SK-N-SH (cell line): ENCODE measurements around the gene UBA3. TPM values are rescaled to one million over a fixed set of nuclear protein-coding genes. Genes with fewer than 3 reads are reported as not detected.

Source experiments
- CTCF ChIA-PET: fragments of 300-600, 350-600 bp; formaldehyde crosslinking; extraction: SDS; loops from one replicate; lab custom pipeline; 2021; lab: Yijun Ruan, JAX
- POLR2A ChIA-PET: fragments of 350-600 bp; sonication (Branson Sonifier 250); formaldehyde crosslinking; extraction: SDS; loops from one replicate; lab custom pipeline; 2020; ENCODE audit warnings: antibody characterized with exemption, inconsistent platforms; lab: Yijun Ruan, JAX
- DNase-seq: peaks from one replicate; pipeline ENCODE4 v3.0.0; 2012
- H2AFZ ChIP-seq: fragments of 200-600 bp; sonication (generic); 2 replicates; pipeline ENCODE4 v1.8.1; 2016; ENCODE audit warnings: antibody characterized with exemption, mild to moderate bottlenecking, low read depth
- H3F3A ChIP-seq: fragments of 200-600 bp; sonication (generic); replicated peaks from 2 replicates; pipeline ENCODE3; 2016; ENCODE audit warnings: antibody characterized with exemption, mild to moderate bottlenecking; ENCODE audit not compliant: insufficient read depth
- H3K27ac ChIP-seq, 2 experiments: fragments of 200-500 bp in 1 of 2; fragments of 200-600 bp in 1 of 2; sonication (Bioruptor generic) in 1 of 2; sonication (generic), shearing (Covaris generic) in 1 of 2; 2 replicates each; pipeline versions ENCODE4 v1.5.1 to v1.6.1; 2014 to 2016; ENCODE audit warnings: low read depth in 2 of 2, inconsistent platforms in 1 of 2, low read length in 1 of 2, mild to moderate bottlenecking in 1 of 2, mixed read lengths in 1 of 2
- H3K27me3 ChIP-seq: fragments of 200-600 bp; sonication (generic), shearing (Covaris generic); 2 replicates; pipeline ENCODE4 v1.6.1; 2016; ENCODE audit warnings: mixed run types; ENCODE audit not compliant: insufficient read depth
- H3K36me3 ChIP-seq, 2 experiments: fragments of 200-500 bp in 1 of 2; fragments of 200-600 bp in 1 of 2; sonication (Bioruptor generic) in 1 of 2; sonication (generic) in 1 of 2; replicated peaks in 1 of 2; 2 replicates each; pipeline versions ENCODE3 to v1.5.1; 2014 to 2016; ENCODE audit warnings: low read length in 1 of 2, mild to moderate bottlenecking in 1 of 2; ENCODE audit not compliant: insufficient read depth in 2 of 2, control insufficient read depth in 1 of 2
- H3K4me1 ChIP-seq, 2 experiments: fragments of 200-500 bp in 1 of 2; fragments of 200-600 bp in 1 of 2; sonication (Bioruptor generic) in 1 of 2; sonication (generic), shearing (Covaris generic) in 1 of 2; 2 replicates each; pipeline versions ENCODE4 v1.5.1 to v1.6.1; 2014 to 2016; ENCODE audit warnings: low read depth in 1 of 2, low read length in 1 of 2, mixed run types in 1 of 2; ENCODE audit not compliant: insufficient read depth in 2 of 2, control insufficient read depth in 1 of 2
- H3K4me2 ChIP-seq: fragments of 200-600 bp; sonication (generic), shearing (Covaris generic); 2 replicates; pipeline ENCODE4 v1.6.1; 2017; ENCODE audit warnings: mixed run types
- H3K4me3 ChIP-seq, 2 experiments: fragments of 200-500 bp in 1 of 2; fragments of 200-600 bp in 1 of 2; sonication (Bioruptor generic) in 1 of 2; sonication (generic), shearing (Covaris generic) in 1 of 2; 2 replicates each; pipeline versions ENCODE4 v1.5.1 to v1.8.1; 2014 to 2016; ENCODE audit warnings: low read depth in 2 of 2, inconsistent platforms in 1 of 2, low read length in 1 of 2, mild to moderate bottlenecking in 1 of 2, mixed read lengths in 1 of 2, moderate library complexity in 1 of 2
- H3K79me2 ChIP-seq: fragments of 200-600 bp; sonication (generic); 2 replicates; pipeline ENCODE4 v1.8.1; 2017; ENCODE audit warnings: mild to moderate bottlenecking; ENCODE audit not compliant: insufficient read depth
- H3K9ac ChIP-seq: fragments of 200-600 bp; sonication (generic); 2 replicates; pipeline ENCODE4 v1.6.1; 2017; ENCODE audit warnings: mixed run types
- H3K9me2 ChIP-seq: fragments of 200-600 bp; sonication (generic); 2 replicates; pipeline ENCODE4 v1.6.1; 2017; ENCODE audit warnings: mixed run types
- H3K9me3 ChIP-seq: fragments of 200-600 bp; sonication (generic); 2 replicates; pipeline ENCODE4 v1.6.1; 2017; ENCODE audit warnings: mixed run types, mild to moderate bottlenecking, moderate library complexity
- H4K20me1 ChIP-seq: fragments of 200-600 bp; sonication (generic); 2 replicates; pipeline ENCODE4 v1.6.1; 2017; ENCODE audit warnings: mild to moderate bottlenecking, mixed run types; ENCODE audit not compliant: insufficient read depth
- CHD2 ChIP-seq: fragments of 150-350 bp; IDR thresholded peaks from 2 replicates; pipeline ENCODE4 v1.6.1; 2018; ENCODE audit warnings: low read length; ENCODE audit not compliant: partially characterized antibody
- EP300 ChIP-seq, 2 experiments: IDR thresholded peaks; 2 replicates each; pipeline versions ENCODE4 v1.4.0 to v1.6.1; 2012; ENCODE audit warnings: borderline replicate concordance in 1 of 2, low read depth in 1 of 2, low read length in 1 of 2
- EZH2phosphoT487 ChIP-seq: fragments of 200-600 bp; sonication (generic); IDR thresholded peaks from 2 replicates; pipeline ENCODE4 v1.6.1; 2017; ENCODE audit warnings: low read depth, mixed run types, mild to moderate bottlenecking, antibody characterized with exemption, moderate library complexity, borderline replicate concordance
- FOXM1 ChIP-seq: IDR thresholded peaks from 2 replicates; pipeline ENCODE4 v1.4.0; 2012; ENCODE audit warnings: low read depth, mild to moderate bottlenecking
- GABPA ChIP-seq: IDR thresholded peaks from 2 replicates; pipeline ENCODE4 v1.4.0; 2012; ENCODE audit warnings: low read depth, mild to moderate bottlenecking
- IRF3 ChIP-seq: fragments of 150-350 bp; IDR thresholded peaks from 2 replicates; pipeline ENCODE4 v1.6.1; 2016; ENCODE audit warnings: mild to moderate bottlenecking, low read depth, low read length
- NRF1 ChIP-seq: IDR thresholded peaks from 2 replicates; pipeline ENCODE4 v1.6.1; 2012; ENCODE audit warnings: low read depth, mild to moderate bottlenecking, low read length
- POLR2AphosphoS5 ChIP-seq: IDR thresholded peaks from 2 replicates; pipeline ENCODE4 v1.6.1; 2012; ENCODE audit warnings: low read depth, low read length
- RAD21 ChIP-seq: IDR thresholded peaks from 2 replicates; pipeline ENCODE4 v1.6.1; 2012; ENCODE audit warnings: mild to moderate bottlenecking, low read length
- REST ChIP-seq: IDR thresholded peaks from 2 replicates; pipeline ENCODE4 v1.6.1; 2012; ENCODE audit warnings: mild to moderate bottlenecking, low read depth, low read length, moderate library complexity
- TEAD4 ChIP-seq: IDR thresholded peaks from 2 replicates; pipeline ENCODE4 v1.4.0; 2012; ENCODE audit warnings: mild to moderate bottlenecking, borderline replicate concordance; ENCODE audit not compliant: insufficient read depth
- WGBS: methylation state at CpG from one replicate; pipeline ENCODE4 v1.1.6; 2017; ENCODE audit warnings: low lambda C conversion rate; 5-methylcytosine and 5-hydroxymethylcytosine counted together
- polyA plus RNA-seq, 3 experiments: library from polyadenylated mRNA; depleted of rRNA; stranded (reverse); fragments of >200 nt; gene quantifications; 2 replicates each; pipeline ENCODE4 v1.2.3, GENCODE V29; 2012

UBA3 gene
- polyA plus RNA-seq, 1 of the 3 experiments (the other 2 are of a cell fraction), result 43.0 TPM

GRCh38 chr3:69033470-69033869, 46.7 kb downstream of the UBA3 start (continued):
- TF ChIP-seq FOXM1, result no peak
- TF ChIP-seq CHD2, result no peak
- TF ChIP-seq RAD21, result no peak
- no peak for TF ChIP-seq POLR2AphosphoS5

- Histone ChIP-seq H3K27ac (peak overlapping the region in 1 of 2 experiments; percentile 91; a peak in 2 of 4 replicates), H4K20me1 (no peaks in the 10 kb centered on the region), H3F3A (peaks cover 57% of the 10 kb centered on the region), H3K4me2 (peak overlapping the region; percentile 62), H2AFZ (no peak overlapping the region), H3K9me2 (no peaks in the 10 kb centered on the region), H3K79me2 (peaks cover 41% of the 10 kb centered on the region), H3K36me3 (peaks cover 71 to 76% of the 10 kb centered on the region in 2 experiments)
- TF ChIP-seq IRF3, result no peak
- no peak for TF ChIP-seq NRF1
- TF ChIP-seq EP300 (IDR thresholded peaks at IDR 0.05; ENCODE audit: borderline replicate concordance in 1 of 2, low read depth in 1 of 2, low read length in 1 of 2), result no peak
- TF ChIP-seq TEAD4, result no peak
- TF ChIP-seq REST, result no peak
- TF ChIP-seq EZH2phosphoT487, result no peak
- TF ChIP-seq GABPA, result no peak
- TF ChIP-seq, all 33 proteins: peak for 0
- peak overlapping the region; percentile 46 for H3K9ac ChIP-seq
- no peaks in the 10 kb centered on the region for H3K27me3 ChIP-seq
- no peak overlapping the region for H3K4me3 ChIP-seq
- 86% methylated on average over 7 of the region's 9 CpGs for WGBS
- no peaks in the 10 kb centered on the region for H3K9me3 ChIP-seq
- CTCF ChIA-PET, result interaction anchor here (1.2 kb wide), 1 partner anchor 12 kb away, joined by 3 read pairs; no protein-coding TSS in a partner anchor
- DNase-seq, result no peak
- H3K4me1 ChIP-seq, result peaks cover 0 to 20% of the 10 kb centered on the region in 2 experiments
- POLR2A ChIA-PET, result no interaction called here
Measured at GRCh38 chr3:69032737-69033136, 47.4 kb downstream of the UBA3 start.
